ENCODE data around the gene ANGEL2. TPM values are rescaled to one million over a fixed set of nuclear protein-coding genes. Genes with fewer than 3 reads are reported as not detected.

ANGEL2 gene
- total and polyA plus RNA-seq, 2 experiments from 2014 or later, result 15.2 to 49.6 TPM

DNA sequence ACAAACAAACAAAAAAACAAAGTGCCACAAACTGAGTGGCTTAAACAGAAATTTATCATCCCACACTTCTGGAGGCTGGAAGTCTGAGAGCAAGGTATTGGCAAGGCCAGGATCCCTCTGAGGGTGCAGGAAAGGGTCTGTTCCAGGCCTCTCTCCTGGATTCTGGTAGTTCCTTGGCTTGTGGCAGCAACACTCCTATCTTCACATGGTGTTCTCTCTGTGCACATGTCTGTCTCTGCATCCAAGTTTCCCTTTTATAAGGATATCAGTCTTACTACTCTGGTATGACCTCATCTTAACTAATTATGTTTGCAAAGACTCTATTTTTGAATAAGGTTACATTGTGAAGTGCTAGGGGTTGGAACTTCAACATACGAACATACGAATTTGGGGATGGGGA is 70.6 kb downstream of the ANGEL2 start:
- H3K4me3 ChIP-seq, result no peak overlapping the region
- H3K79me2 ChIP-seq (replicated peaks; ENCODE audit: insufficient read depth), result no peaks in the 10 kb centered on the region
- H3K27me3 ChIP-seq (ENCODE audit: insufficient read depth), result no peaks in the 10 kb centered on the region
- H4K20me1 ChIP-seq (replicated peaks; ENCODE audit: insufficient read depth), result no peaks in the 10 kb centered on the region
- H2AFZ ChIP-seq, result no peak overlapping the region
- DNase-seq (ENCODE audit: low spot score) (no peak), ATAC-seq (no peak)
- Mint-ChIP-seq H3K36me3 (ENCODE audit: low read depth) (peaks cover 21% of the 10 kb centered on the region), H3K4me3 (no peak overlapping the region), H3K27ac (no peak overlapping the region), H3K4me1 (peaks cover 15% of the 10 kb centered on the region), H3K27me3 (ENCODE audit: insufficient read depth, low read depth, poor library complexity) (peaks cover 21% of the 10 kb centered on the region), H3K9me3 (peaks cover 19% of the 10 kb centered on the region; the same call in 2 of the 3 replicates)
- H3K27ac ChIP-seq (ENCODE audit: low read depth), result no peak overlapping the region
- TF ChIP-seq, protein P1, sequence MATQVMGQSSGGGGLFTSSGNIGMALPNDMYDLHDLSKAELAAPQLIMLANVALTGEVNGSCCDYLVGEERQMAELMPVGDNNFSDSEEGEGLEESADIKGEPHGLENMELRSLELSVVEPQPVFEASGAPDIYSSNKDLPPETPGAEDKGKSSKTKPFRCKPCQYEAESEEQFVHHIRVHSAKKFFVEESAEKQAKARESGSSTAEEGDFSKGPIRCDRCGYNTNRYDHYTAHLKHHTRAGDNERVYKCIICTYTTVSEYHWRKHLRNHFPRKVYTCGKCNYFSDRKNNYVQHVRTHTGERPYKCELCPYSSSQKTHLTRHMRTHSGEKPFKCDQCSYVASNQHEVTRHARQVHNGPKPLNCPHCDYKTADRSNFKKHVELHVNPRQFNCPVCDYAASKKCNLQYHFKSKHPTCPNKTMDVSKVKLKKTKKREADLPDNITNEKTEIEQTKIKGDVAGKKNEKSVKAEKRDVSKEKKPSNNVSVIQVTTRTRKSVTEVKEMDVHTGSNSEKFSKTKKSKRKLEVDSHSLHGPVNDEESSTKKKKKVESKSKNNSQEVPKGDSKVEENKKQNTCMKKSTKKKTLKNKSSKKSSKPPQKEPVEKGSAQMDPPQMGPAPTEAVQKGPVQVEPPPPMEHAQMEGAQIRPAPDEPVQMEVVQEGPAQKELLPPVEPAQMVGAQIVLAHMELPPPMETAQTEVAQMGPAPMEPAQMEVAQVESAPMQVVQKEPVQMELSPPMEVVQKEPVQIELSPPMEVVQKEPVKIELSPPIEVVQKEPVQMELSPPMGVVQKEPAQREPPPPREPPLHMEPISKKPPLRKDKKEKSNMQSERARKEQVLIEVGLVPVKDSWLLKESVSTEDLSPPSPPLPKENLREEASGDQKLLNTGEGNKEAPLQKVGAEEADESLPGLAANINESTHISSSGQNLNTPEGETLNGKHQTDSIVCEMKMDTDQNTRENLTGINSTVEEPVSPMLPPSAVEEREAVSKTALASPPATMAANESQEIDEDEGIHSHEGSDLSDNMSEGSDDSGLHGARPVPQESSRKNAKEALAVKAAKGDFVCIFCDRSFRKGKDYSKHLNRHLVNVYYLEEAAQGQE (IDR thresholded peaks at IDR 0.05; ENCODE audit: unreplicated experiment), result no peak
- no peak for TF ChIP-seq JUNB (IDR thresholded peaks at IDR 0.05; ENCODE audit: unreplicated experiment)
- TF ChIP-seq ZNF331 (CRISPR knock-in tag; IDR thresholded peaks at IDR 0.05; ENCODE audit: low read depth), result no peak
- no peak for TF ChIP-seq ZNF114 (CRISPR knock-in tag; IDR thresholded peaks at IDR 0.05)
- no peak for TF ChIP-seq NANOG (IDR thresholded peaks at IDR 0.05; ENCODE audit: borderline replicate concordance)
- H3K4me1 ChIP-seq (ENCODE audit: insufficient read depth), result peaks cover 16% of the 10 kb centered on the region
- no peaks in the 10 kb centered on the region for H3F3A ChIP-seq (replicated peaks; ENCODE audit: low read depth)
- no peaks in the 10 kb centered on the region; the same call in 1 of the 2 replicates for H3K36me3 ChIP-seq (ENCODE audit: insufficient read depth)
- H3K4me2 ChIP-seq, result no peak overlapping the region
- 0 out of 2 replicates have a peak, but pooled peaks cover 3% of the 10 kb centered on the region for H3K9me2 ChIP-seq (ENCODE audit: insufficient read depth)

DNA sequence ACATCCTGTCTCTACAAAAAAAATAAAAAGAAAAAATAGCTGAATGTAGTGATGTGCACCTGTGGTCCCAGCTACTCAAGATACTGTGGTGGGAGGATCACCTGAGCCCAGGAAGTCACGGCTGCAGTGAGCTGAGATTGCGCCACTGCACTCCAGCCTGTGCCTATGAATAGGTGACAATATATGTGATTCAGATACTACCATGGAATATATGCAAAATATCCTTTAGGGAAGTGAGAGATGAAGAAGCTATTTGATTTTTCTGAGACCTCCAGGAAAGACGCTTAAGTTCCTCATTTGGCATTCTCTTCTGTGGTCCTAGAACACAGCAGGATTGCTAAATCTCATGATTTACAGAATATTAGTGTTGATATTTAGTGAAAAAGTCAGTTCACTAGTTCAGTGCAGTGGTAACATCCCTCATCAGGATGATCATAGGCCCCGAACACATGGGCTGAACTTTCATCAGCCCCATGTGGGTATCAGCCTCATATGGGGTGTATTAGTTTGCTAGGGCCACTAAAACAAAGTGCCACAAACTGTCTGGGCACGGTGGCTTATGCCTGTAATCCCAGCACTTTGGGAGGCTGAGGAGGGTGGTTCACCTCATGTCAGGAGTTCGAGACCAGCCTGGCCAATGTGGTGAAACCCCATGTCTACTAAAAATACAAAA is 71.3 kb downstream of the ANGEL2 start:
- H3K4me1 ChIP-seq (ENCODE audit: insufficient read depth), result peaks cover 13% of the 10 kb centered on the region
- no peaks in the 10 kb centered on the region for H3K27me3 ChIP-seq (ENCODE audit: insufficient read depth)
- no peak overlapping the region for H3K4me2 ChIP-seq
- H3K27ac Mint-ChIP-seq, result no peak overlapping the region
- DNase-seq (ENCODE audit: low spot score), result no peak
- no peak for ATAC-seq
- 0 out of 2 replicates have a peak, but pooled peaks cover 3% of the 10 kb centered on the region for H3K9me2 ChIP-seq (ENCODE audit: insufficient read depth)
- peaks cover 26% of the 10 kb centered on the region for H3K36me3 Mint-ChIP-seq (ENCODE audit: low read depth)
- peaks cover 13% of the 10 kb centered on the region for H3K4me1 Mint-ChIP-seq
- no peak overlapping the region for H3K4me3 Mint-ChIP-seq
- no peaks in the 10 kb centered on the region for H3F3A ChIP-seq (replicated peaks; ENCODE audit: low read depth)
- no peaks in the 10 kb centered on the region for H4K20me1 ChIP-seq (replicated peaks; ENCODE audit: insufficient read depth)
- no peak overlapping the region for H3K27ac ChIP-seq (ENCODE audit: low read depth)
- H2AFZ ChIP-seq, result no peak overlapping the region
- no peak overlapping the region for H3K4me3 ChIP-seq
- no peaks in the 10 kb centered on the region; the same call in 1 of the 2 replicates for H3K36me3 ChIP-seq (ENCODE audit: insufficient read depth)
- H3K9me3 Mint-ChIP-seq, result peaks cover 23% of the 10 kb centered on the region; the same call in 2 of the 3 replicates
- H3K79me2 ChIP-seq (replicated peaks; ENCODE audit: insufficient read depth), result no peaks in the 10 kb centered on the region
- peaks cover 18% of the 10 kb centered on the region for H3K27me3 Mint-ChIP-seq (ENCODE audit: insufficient read depth, low read depth, poor library complexity)
- TF ChIP-seq NANOG (IDR thresholded peaks at IDR 0.05; ENCODE audit: borderline replicate concordance) (no peak), ZNF331 (CRISPR knock-in tag; IDR thresholded peaks at IDR 0.05; ENCODE audit: low read depth) (no peak), EZH2 (IDR thresholded peaks at IDR 0.05; ENCODE audit: low read depth, unreplicated experiment) (no peak), STAT1 (IDR thresholded peaks at IDR 0.05; ENCODE audit: unreplicated experiment) (no peak), JUNB (IDR thresholded peaks at IDR 0.05; ENCODE audit: unreplicated experiment) (no peak), CREB1 (CRISPR knock-in tag; IDR thresholded peaks at IDR 0.05; ENCODE audit: low read depth) (no peak), EZH2phosphoT487 (IDR thresholded peaks at IDR 0.05; ENCODE audit: unreplicated experiment) (no peak)
- TF ChIP-seq, protein P1 (IDR thresholded peaks at IDR 0.05; ENCODE audit: unreplicated experiment), result no peak
